Measurements from ENCODE around the gene DNAAF5.

Gene DNAAF5

DNA sequence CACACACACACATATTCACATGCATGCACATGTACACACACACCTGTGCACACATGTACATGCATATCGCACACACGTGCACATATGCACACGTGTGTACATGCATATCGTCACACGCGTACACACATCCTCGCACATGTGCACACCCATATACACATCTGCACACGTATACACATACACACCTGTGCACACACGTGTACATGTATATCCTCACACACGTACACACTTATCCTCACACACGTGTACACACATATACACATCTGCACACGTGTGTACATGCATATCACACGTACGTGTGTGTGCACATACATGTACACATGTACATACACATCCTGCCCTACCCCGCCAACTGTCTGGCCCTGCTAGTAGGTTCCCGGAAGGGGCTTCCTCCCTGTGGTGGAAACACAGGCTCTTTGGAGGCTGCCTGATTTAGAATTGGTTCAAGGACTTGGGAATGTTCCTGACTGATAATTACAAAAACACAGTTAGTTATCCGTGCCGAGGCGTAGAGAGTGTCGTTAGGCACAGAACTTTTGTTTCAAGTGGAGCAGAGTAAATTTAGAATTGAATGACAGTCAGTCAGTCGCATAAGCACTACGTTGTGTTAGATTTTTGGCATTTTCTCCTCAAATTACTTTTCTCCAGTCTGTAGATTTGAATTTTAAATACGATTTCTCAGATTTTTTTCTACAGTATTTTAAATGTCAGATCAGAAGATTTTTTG is 19.1 kb downstream of the DNAAF5 start:
- H3K79me1 ChIP-seq (replicated peaks; ENCODE audit: low read length, poor library complexity, severe bottlenecking), result peaks cover 39% of the 10 kb centered on the region
- no peak overlapping the region for H3K9ac ChIP-seq (ENCODE audit: low read length)
- H3K18ac ChIP-seq (ENCODE audit: low read depth in 1 of 2, low read length in 2 of 2), result no peak overlapping the region
- no peak overlapping the region for H2BK120ac ChIP-seq (ENCODE audit: low read depth, low read length)
- H3K9me3 ChIP-seq (ENCODE audit: control insufficient read depth, low read length), result no peaks in the 10 kb centered on the region
- DNase-seq, result no peak
- H3K4me3 ChIP-seq (ENCODE audit: insufficient read depth in 1 of 2, low read depth in 1 of 2, low read length in 2 of 2), result no peak overlapping the region
- no peak overlapping the region for H3K4me2 ChIP-seq (ENCODE audit: low read length, poor library complexity, severe bottlenecking)
- WGBS, result 97% methylated on average over 20 of the region's 23 CpGs
- H4K91ac ChIP-seq (ENCODE audit: low read length), result peak overlapping the region; percentile 5
- peaks cover 33 to 67% of the 10 kb centered on the region in 2 experiments for H3K36me3 ChIP-seq (ENCODE audit: control insufficient read depth in 1 of 2, insufficient read depth in 2 of 2, low read depth in 1 of 2, low read length in 2 of 2)
- peaks cover 8% of the 10 kb centered on the region for H3K4me1 ChIP-seq (ENCODE audit: control insufficient read depth, insufficient read depth, low read depth, low read length)
- H4K8ac ChIP-seq (ENCODE audit: low read length), result no peak overlapping the region
- no peak overlapping the region for H2AK5ac ChIP-seq (ENCODE audit: low read length, severe bottlenecking)
- H3K27ac ChIP-seq (ENCODE audit: low read length, poor library complexity, severe bottlenecking), result no peak overlapping the region
- no peak overlapping the region for H2BK5ac ChIP-seq (ENCODE audit: low read depth, low read length, poor library complexity, severe bottlenecking)
- H3K14ac ChIP-seq (ENCODE audit: low read length in 2 of 2), result no peak overlapping the region
- H3K4ac ChIP-seq (ENCODE audit: low read depth in 1 of 2, low read length in 2 of 2), result no peak overlapping the region
- no peak overlapping the region for H3K23ac ChIP-seq (ENCODE audit: low read length in 2 of 2)
- H2BK12ac ChIP-seq (ENCODE audit: low read length in 2 of 2), result no peak overlapping the region
- no peaks in the 10 kb centered on the region for H3K27me3 ChIP-seq (ENCODE audit: control insufficient read depth in 1 of 2, insufficient read depth in 1 of 2, low read length in 2 of 2)
- H2BK15ac ChIP-seq (ENCODE audit: low read depth, poor library complexity, severe bottlenecking), result no peak overlapping the region
- no peak overlapping the region for H2AFZ ChIP-seq (ENCODE audit: low read depth, low read length)

DNA sequence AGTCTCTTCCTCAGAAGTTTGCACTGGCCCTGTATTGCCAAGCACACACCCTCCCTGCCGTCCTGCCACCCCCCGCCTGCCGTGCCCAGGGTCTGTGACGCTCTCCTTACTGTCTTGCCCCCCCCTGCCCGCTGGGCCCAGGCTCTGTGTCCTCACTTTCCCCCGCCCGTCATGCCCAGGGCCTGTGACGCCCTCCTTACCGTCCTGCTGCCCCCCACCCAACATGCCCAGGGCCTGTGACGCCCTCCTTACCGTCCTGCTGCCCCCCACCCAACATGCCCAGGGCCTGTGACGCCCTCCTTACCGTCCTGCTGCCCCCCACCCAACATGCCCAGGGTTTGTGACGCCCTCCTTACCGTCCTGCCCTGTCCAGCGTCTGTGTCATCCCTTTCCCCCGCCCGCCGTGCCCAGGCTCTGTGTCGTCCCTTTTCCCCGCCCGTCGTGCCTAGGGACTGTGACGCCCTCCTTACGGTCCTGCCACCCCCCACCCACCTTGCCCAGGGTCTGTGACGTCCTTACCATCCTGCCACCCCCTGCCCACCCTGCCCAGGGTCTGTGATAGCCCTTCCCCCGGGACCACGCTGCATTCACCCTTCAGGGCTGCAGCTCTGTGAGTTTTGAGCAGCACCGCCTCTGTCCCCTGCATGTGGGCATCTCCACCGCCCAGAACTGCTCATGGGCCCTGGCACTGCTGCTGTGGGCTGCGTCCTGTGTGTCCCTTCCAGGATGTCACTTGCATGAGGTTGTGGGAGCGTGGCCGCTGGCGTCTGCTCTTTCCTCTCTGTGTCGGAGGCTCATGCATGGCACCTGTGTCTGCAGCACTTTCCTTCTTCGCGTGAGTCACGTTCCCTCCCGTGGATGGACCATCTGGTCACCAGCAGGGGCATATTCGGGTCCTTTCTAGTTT is 19.9 kb downstream of the DNAAF5 start:
- peaks cover 38% of the 10 kb centered on the region for H3K79me1 ChIP-seq (replicated peaks; ENCODE audit: low read length, poor library complexity, severe bottlenecking)
- no peak overlapping the region for H2BK15ac ChIP-seq (ENCODE audit: low read depth, poor library complexity, severe bottlenecking)
- no peak overlapping the region for H3K14ac ChIP-seq (ENCODE audit: low read length in 2 of 2)
- no peak overlapping the region for H4K91ac ChIP-seq (ENCODE audit: low read length)
- H2BK5ac ChIP-seq (ENCODE audit: low read depth, low read length, poor library complexity, severe bottlenecking), result no peak overlapping the region
- H3K4me2 ChIP-seq (ENCODE audit: low read length, poor library complexity, severe bottlenecking), result no peak overlapping the region
- H3K23ac ChIP-seq (ENCODE audit: low read length in 2 of 2), result no peak overlapping the region
- H3K9me3 ChIP-seq (ENCODE audit: control insufficient read depth, low read length), result no peaks in the 10 kb centered on the region
- no peak overlapping the region for H3K4ac ChIP-seq (ENCODE audit: low read depth in 1 of 2, low read length in 2 of 2)
- no peak for DNase-seq
- no peak overlapping the region for H3K4me3 ChIP-seq (ENCODE audit: insufficient read depth in 1 of 2, low read depth in 1 of 2, low read length in 2 of 2)
- H3K36me3 ChIP-seq (ENCODE audit: control insufficient read depth in 1 of 2, insufficient read depth in 2 of 2, low read depth in 1 of 2, low read length in 2 of 2), result peaks cover 36 to 61% of the 10 kb centered on the region in 2 experiments
- H2BK120ac ChIP-seq (ENCODE audit: low read depth, low read length), result no peak overlapping the region
- H2AFZ ChIP-seq (ENCODE audit: low read depth, low read length), result no peak overlapping the region
- H2BK12ac ChIP-seq (ENCODE audit: low read length in 2 of 2), result no peak overlapping the region
- H4K8ac ChIP-seq (ENCODE audit: low read length), result no peak overlapping the region
- 97% methylated on average over 35 of the region's 40 CpGs for WGBS
- no peak overlapping the region for H3K27ac ChIP-seq (ENCODE audit: low read length, poor library complexity, severe bottlenecking)
- no peak overlapping the region for H2AK5ac ChIP-seq (ENCODE audit: low read length, severe bottlenecking)
- no peaks in the 10 kb centered on the region for H3K27me3 ChIP-seq (ENCODE audit: control insufficient read depth in 1 of 2, insufficient read depth in 1 of 2, low read length in 2 of 2)
- peaks cover 8% of the 10 kb centered on the region for H3K4me1 ChIP-seq (ENCODE audit: control insufficient read depth, insufficient read depth, low read depth, low read length)
- no peak overlapping the region for H3K18ac ChIP-seq (ENCODE audit: low read depth in 1 of 2, low read length in 2 of 2)
- H3K9ac ChIP-seq (ENCODE audit: low read length), result no peak overlapping the region

DNA sequence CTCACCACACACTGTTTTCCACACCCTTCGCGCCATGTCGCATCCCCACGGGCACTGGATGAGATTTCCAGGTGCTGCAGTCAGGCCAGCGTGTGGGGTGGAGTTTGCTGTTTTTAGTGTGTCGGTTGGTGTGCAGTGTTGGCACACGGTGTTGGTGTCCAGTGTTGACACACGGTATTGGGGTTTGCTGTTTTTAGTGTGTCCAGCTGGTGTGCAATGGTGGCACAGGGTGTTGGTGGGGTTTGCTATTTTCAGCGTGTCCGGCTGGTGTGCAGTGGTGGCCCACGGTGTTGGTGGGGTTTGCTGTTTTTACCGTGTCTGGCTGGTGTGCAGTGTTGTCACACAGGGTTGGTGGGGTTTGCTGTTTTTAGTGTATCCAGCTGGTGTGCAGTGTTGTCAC is 20.7 kb downstream of the DNAAF5 start:
- no peak for DNase-seq
- Histone ChIP-seq H2AFZ (ENCODE audit: low read depth, low read length) (no peak overlapping the region), H2AK5ac (ENCODE audit: low read length, severe bottlenecking) (no peak overlapping the region), H3K36me3 (ENCODE audit: control insufficient read depth in 1 of 2, insufficient read depth in 2 of 2, low read depth in 1 of 2, low read length in 2 of 2) (peaks cover 40 to 59% of the 10 kb centered on the region in 2 experiments), H3K9ac (ENCODE audit: low read length) (no peak overlapping the region), H3K27me3 (ENCODE audit: control insufficient read depth in 1 of 2, insufficient read depth in 1 of 2, low read length in 2 of 2) (no peaks in the 10 kb centered on the region), H4K8ac (ENCODE audit: low read length) (no peak overlapping the region), H4K91ac (ENCODE audit: low read length) (no peak overlapping the region), H3K14ac (ENCODE audit: low read length in 2 of 2) (no peak overlapping the region), H2BK12ac (ENCODE audit: low read length in 2 of 2) (no peak overlapping the region), H3K27ac (ENCODE audit: low read length, poor library complexity, severe bottlenecking) (no peak overlapping the region), H3K4me3 (ENCODE audit: insufficient read depth in 1 of 2, low read depth in 1 of 2, low read length in 2 of 2) (no peak overlapping the region), H3K23ac (ENCODE audit: low read length in 2 of 2) (no peak overlapping the region), H3K79me1 (replicated peaks; ENCODE audit: low read length, poor library complexity, severe bottlenecking) (peaks cover 36% of the 10 kb centered on the region), H3K4me1 (ENCODE audit: control insufficient read depth, insufficient read depth, low read depth, low read length) (peaks cover 8% of the 10 kb centered on the region), H2BK5ac (ENCODE audit: low read depth, low read length, poor library complexity, severe bottlenecking) (no peak overlapping the region), H2BK15ac (ENCODE audit: low read depth, poor library complexity, severe bottlenecking) (no peak overlapping the region), H3K4me2 (ENCODE audit: low read length, poor library complexity, severe bottlenecking) (no peak overlapping the region), H3K18ac (ENCODE audit: low read depth in 1 of 2, low read length in 2 of 2) (no peak overlapping the region), H2BK120ac (ENCODE audit: low read depth, low read length) (no peak overlapping the region), H3K4ac (ENCODE audit: low read depth in 1 of 2, low read length in 2 of 2) (no peak overlapping the region), H3K9me3 (ENCODE audit: control insufficient read depth, low read length) (no peaks in the 10 kb centered on the region)
- WGBS, result 94% methylated on average over 12 of the region's 12 CpGs

DNA sequence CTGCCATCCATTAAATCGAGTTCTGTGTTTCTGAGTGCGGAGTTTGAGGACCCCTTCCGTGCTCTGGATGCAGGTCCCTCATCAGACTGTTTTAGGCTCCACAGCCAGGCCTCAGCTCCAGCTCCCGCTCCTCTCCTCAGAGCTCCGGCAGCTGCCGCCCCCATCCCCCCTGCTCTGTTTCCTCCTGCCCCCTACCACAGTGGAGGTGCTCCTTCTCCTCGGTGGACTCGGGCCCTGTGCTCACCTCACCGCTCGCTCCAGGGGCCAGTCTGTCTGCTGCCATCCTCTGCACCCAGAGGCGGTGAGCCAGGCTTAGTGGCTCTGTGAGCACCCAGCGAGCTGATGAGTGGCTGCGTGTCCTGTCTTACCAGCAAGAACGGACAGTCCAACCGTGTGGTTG is 21.9 kb downstream of the DNAAF5 start:
- H3K4me1 ChIP-seq (ENCODE audit: control insufficient read depth, insufficient read depth, low read depth, low read length), result peaks cover 8% of the 10 kb centered on the region
- peaks cover 35 to 62% of the 10 kb centered on the region in 2 experiments for H3K36me3 ChIP-seq (ENCODE audit: control insufficient read depth in 1 of 2, insufficient read depth in 2 of 2, low read depth in 1 of 2, low read length in 2 of 2)
- H2BK12ac ChIP-seq (ENCODE audit: low read length in 2 of 2), result no peak overlapping the region
- no peak overlapping the region for H2AFZ ChIP-seq (ENCODE audit: low read depth, low read length)
- H3K27ac ChIP-seq (ENCODE audit: low read length, poor library complexity, severe bottlenecking), result no peak overlapping the region
- no peak overlapping the region for H3K9ac ChIP-seq (ENCODE audit: low read length)
- H3K4me2 ChIP-seq (ENCODE audit: low read length, poor library complexity, severe bottlenecking), result no peak overlapping the region
- H3K27me3 ChIP-seq (ENCODE audit: control insufficient read depth in 1 of 2, insufficient read depth in 1 of 2, low read length in 2 of 2), result no peaks in the 10 kb centered on the region
- H2BK5ac ChIP-seq (ENCODE audit: low read depth, low read length, poor library complexity, severe bottlenecking), result no peak overlapping the region
- no peak overlapping the region for H3K23ac ChIP-seq (ENCODE audit: low read length in 2 of 2)
- no peak overlapping the region for H4K91ac ChIP-seq (ENCODE audit: low read length)
- no peaks in the 10 kb centered on the region for H3K9me3 ChIP-seq (ENCODE audit: control insufficient read depth, low read length)
- no peak overlapping the region for H3K14ac ChIP-seq (ENCODE audit: low read length in 2 of 2)
- no peak overlapping the region for H3K18ac ChIP-seq (ENCODE audit: low read depth in 1 of 2, low read length in 2 of 2)
- no peak for DNase-seq
- H2BK15ac ChIP-seq (ENCODE audit: low read depth, poor library complexity, severe bottlenecking), result no peak overlapping the region
- H2BK120ac ChIP-seq (ENCODE audit: low read depth, low read length), result no peak overlapping the region
- H4K8ac ChIP-seq (ENCODE audit: low read length), result no peak overlapping the region
- H3K79me1 ChIP-seq (replicated peaks; ENCODE audit: low read length, poor library complexity, severe bottlenecking), result peaks cover 40% of the 10 kb centered on the region
- no peak overlapping the region for H3K4me3 ChIP-seq (ENCODE audit: insufficient read depth in 1 of 2, low read depth in 1 of 2, low read length in 2 of 2)
- WGBS, result 98% methylated on average over 15 of the region's 15 CpGs
- no peak overlapping the region for H3K4ac ChIP-seq (ENCODE audit: low read depth in 1 of 2, low read length in 2 of 2)
- no peak overlapping the region for H2AK5ac ChIP-seq (ENCODE audit: low read length, severe bottlenecking)

Measured in mesenchymal stem cell (in vitro differentiated cells and primary cell).